ENCODE results near the gene KRTAP12-2.

Gene KRTAP12-2

DNA sequence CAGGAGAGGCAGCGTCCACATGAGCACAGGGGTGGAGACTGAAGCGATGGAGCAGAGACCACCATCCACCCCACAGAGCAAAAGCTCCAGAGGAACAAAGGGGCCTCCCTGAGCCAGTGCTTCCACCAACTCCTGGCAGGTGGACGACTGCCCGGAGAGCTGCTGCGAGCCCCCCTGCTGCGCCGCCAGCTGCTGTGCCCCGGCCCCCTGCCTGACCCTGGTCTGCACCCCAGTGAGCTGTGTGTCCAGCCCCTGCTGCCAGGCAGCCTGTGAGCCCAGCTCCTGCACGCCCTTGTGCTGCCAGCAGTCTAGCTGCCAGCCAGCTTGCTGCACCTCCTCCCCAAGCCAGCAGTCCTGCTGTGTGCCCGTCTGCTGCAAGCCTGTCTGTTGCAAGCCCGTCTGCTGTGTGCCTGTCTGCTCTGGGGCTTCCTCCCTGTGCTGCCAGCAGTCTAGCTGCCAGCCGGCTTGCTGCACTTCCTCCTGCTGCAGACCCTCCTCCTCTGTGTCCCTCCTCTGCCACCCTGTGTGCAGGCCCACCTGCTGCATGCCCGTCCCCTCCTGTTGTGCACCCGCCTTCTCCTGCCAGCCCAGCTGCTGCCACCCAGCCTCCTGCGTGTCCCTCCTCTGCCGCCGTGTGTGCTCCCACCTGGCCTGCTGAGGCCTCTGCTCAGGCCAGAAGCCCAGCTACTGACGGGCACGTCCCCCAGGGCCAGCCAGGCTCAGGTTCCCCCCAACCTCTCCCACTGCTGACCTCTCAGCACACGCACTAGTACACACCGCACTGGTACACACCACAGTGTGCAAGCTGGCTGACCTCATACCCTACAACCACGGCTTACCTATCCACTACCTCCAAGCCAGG is 35.6 kb upstream of the KRTAP12-2 start:
- ATAC-seq (ENCODE audit: low read depth) (no peak; the same call in 2 of the 3 replicates), DNase-seq (ENCODE audit: low spot score) (no peak)
- no peaks in the 10 kb centered on the region for H3K36me3 ChIP-seq (ENCODE audit: low read depth)
- H3K9me3 ChIP-seq (ENCODE audit: severe bottlenecking), result peaks cover 3% of the 10 kb centered on the region
- no peak overlapping the region for H3K27ac ChIP-seq (ENCODE audit: poor library complexity, severe bottlenecking)
- TF ChIP-seq, protein P1, sequence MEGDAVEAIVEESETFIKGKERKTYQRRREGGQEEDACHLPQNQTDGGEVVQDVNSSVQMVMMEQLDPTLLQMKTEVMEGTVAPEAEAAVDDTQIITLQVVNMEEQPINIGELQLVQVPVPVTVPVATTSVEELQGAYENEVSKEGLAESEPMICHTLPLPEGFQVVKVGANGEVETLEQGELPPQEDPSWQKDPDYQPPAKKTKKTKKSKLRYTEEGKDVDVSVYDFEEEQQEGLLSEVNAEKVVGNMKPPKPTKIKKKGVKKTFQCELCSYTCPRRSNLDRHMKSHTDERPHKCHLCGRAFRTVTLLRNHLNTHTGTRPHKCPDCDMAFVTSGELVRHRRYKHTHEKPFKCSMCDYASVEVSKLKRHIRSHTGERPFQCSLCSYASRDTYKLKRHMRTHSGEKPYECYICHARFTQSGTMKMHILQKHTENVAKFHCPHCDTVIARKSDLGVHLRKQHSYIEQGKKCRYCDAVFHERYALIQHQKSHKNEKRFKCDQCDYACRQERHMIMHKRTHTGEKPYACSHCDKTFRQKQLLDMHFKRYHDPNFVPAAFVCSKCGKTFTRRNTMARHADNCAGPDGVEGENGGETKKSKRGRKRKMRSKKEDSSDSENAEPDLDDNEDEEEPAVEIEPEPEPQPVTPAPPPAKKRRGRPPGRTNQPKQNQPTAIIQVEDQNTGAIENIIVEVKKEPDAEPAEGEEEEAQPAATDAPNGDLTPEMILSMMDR (IDR thresholded peaks at IDR 0.05; ENCODE audit: poor library complexity, severe bottlenecking), result no peak
- no peaks in the 10 kb centered on the region for H3K4me1 ChIP-seq (ENCODE audit: insufficient read depth, poor library complexity, severe bottlenecking)
- H3K27me3 ChIP-seq (ENCODE audit: insufficient read depth, poor library complexity, severe bottlenecking), result peaks cover 39% of the 10 kb centered on the region
- no peak overlapping the region for H3K4me3 ChIP-seq (ENCODE audit: severe bottlenecking)

DNA sequence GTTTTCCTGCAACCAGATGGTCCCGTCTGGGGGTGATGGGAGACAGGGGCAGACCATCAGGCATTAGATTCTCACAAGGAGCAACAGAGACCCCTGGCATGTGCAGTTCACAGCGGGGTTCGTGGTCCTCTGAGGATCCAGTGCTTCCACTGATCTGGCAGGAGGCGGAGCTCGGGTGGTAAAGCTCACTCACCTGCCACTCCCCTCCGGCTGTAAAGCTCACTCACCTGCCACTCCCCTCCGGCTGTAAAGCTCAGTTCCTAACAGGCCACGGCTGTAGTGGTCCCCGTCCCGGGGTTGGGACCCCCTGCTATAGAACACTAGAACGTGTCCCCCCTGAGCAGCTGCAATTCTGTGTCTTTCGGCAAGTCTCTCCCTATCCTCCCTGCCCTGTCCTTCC is 34.8 kb upstream of the KRTAP12-2 start:
- TF ChIP-seq, protein P1 (IDR thresholded peaks at IDR 0.05; ENCODE audit: poor library complexity, severe bottlenecking), result no peak
- no peak for DNase-seq (ENCODE audit: low spot score)
- Histone ChIP-seq H3K4me1 (ENCODE audit: insufficient read depth, poor library complexity, severe bottlenecking) (no peaks in the 10 kb centered on the region), H3K4me3 (ENCODE audit: severe bottlenecking) (no peak overlapping the region), H3K27me3 (ENCODE audit: insufficient read depth, poor library complexity, severe bottlenecking) (peaks cover 33% of the 10 kb centered on the region), H3K9me3 (ENCODE audit: severe bottlenecking) (peaks cover 3% of the 10 kb centered on the region), H3K36me3 (ENCODE audit: low read depth) (no peaks in the 10 kb centered on the region), H3K27ac (ENCODE audit: poor library complexity, severe bottlenecking) (no peak overlapping the region)
- ATAC-seq (ENCODE audit: low read depth), result 0 out of 3 replicates have a peak, but pooled peaks have one; percentile 25

DNA sequence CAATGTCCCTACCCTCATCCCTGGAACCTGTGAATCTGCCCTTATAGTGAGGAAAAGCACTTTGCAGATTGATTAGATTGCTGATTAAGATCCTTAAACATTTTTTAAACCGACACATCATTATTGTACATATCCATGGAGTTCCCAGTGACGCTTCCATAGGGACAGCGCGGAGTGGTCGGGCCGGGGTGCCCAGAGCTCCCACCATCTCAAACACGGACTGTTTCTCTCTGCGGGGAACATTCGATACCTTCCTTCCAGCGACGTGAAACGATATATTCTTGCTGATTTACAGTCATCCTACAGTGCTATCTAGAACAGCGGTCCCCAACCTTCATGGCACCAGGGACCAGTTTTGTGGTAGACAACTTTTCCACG is 34.3 kb upstream of the KRTAP12-2 start:
- H3K4me1 ChIP-seq (ENCODE audit: insufficient read depth, poor library complexity, severe bottlenecking), result no peaks in the 10 kb centered on the region
- H3K27me3 ChIP-seq (ENCODE audit: insufficient read depth, poor library complexity, severe bottlenecking), result peaks cover 28% of the 10 kb centered on the region
- no peak overlapping the region for H3K4me3 ChIP-seq (ENCODE audit: severe bottlenecking)

DNA sequence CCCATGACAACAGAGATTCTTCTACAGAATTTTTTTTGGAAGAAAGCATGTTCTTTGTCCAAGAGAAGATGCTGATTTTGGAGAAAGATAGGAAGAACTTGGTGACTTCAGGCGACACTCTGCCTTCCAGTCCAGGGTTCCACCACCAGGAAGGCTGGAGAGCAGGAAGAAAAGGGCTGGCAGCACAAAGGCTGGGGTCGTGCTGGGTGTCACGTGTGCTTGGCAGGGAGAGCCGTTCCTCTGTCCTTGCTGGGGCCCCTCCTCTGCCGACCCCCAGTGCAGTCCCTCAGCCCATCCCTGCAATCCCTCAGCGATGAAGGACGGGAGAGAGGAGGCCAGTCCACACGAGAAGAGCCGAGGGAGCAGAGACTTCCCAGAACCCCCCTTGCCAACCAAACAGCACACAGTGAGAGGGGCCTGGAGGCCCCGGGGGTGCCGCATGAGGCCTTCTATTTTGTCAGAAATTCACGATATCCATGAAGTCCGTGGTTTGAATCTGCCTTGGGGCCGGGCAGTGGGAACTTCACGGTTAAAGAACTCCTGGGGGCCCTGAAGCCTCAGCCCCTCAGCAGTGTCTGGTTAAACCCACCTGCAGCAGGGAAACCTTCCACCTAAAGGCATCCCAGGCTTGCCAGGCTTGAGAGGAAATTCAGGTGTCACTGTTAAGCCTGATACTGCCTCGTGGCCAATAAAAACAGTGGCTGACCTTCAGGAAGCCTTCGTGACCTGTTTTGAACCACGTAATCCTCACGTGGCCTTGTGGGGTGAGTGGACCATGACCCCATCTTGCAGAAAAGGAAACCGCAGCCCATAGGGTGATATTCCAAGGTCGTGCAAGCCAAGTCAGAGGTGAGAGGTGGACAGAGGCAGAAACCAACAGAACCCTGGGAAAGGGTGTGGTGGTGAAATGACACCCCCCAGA is 33.6 kb upstream of the KRTAP12-2 start:
- Histone ChIP-seq H3K27ac (ENCODE audit: poor library complexity, severe bottlenecking) (no peak overlapping the region), H3K4me1 (ENCODE audit: insufficient read depth, poor library complexity, severe bottlenecking) (no peaks in the 10 kb centered on the region), H3K9me3 (ENCODE audit: severe bottlenecking) (no peaks in the 10 kb centered on the region), H3K4me3 (ENCODE audit: severe bottlenecking) (no peak overlapping the region), H3K36me3 (ENCODE audit: low read depth) (no peaks in the 10 kb centered on the region), H3K27me3 (ENCODE audit: insufficient read depth, poor library complexity, severe bottlenecking) (peaks cover 25% of the 10 kb centered on the region)
- DNase-seq (ENCODE audit: low spot score) (no peak), ATAC-seq (ENCODE audit: low read depth) (no peak)
- TF ChIP-seq, protein P1 (IDR thresholded peaks at IDR 0.05; ENCODE audit: poor library complexity, severe bottlenecking), result no peak

More for the DNA sequence above, 34.3 kb upstream of the KRTAP12-2 start:
- ATAC-seq (ENCODE audit: low read depth) (no peak), DNase-seq (ENCODE audit: low spot score) (no peak)
- Histone ChIP-seq H3K27ac (ENCODE audit: poor library complexity, severe bottlenecking) (no peak overlapping the region), H3K9me3 (ENCODE audit: severe bottlenecking) (peaks cover 1% of the 10 kb centered on the region), H3K36me3 (ENCODE audit: low read depth) (no peaks in the 10 kb centered on the region)
- TF ChIP-seq, protein P1 (IDR thresholded peaks at IDR 0.05; ENCODE audit: poor library complexity, severe bottlenecking), result no peak

Measured in RWPE2 (cell line).